GM18508 (cell line): Measurements from ENCODE around the gene LLGL2.

Experiments used
- ATAC-seq: cut with Tn5 transposase; IDR thresholded peaks from one replicate; pipeline ENCODE4 v1.9.1; 2021; ENCODE audit warnings: moderate number of reproducible peaks; ENCODE audit not compliant: insufficient read depth, unreplicated experiment

Gene LLGL2

DNA sequence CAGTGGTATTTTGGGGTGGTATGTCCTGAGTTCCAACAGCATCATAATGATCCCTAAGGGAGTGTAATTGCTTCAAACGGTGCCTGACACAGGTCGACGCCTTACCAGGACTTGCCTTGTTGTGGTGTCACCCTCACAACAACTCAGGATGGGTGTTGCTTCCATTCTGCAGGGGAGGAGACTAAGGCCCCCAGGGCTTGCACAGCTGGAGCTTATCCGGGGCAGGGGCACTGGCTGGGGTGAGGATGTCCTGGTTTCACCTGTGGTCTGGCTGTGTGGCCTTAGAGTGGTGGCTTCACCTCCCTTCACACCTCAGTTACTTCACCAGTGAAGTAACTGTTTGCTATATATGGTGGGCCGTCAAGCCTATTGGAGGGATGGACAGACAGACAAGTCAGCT is 23.3 kb downstream of the LLGL2 start:
- ATAC-seq: no peak

DNA sequence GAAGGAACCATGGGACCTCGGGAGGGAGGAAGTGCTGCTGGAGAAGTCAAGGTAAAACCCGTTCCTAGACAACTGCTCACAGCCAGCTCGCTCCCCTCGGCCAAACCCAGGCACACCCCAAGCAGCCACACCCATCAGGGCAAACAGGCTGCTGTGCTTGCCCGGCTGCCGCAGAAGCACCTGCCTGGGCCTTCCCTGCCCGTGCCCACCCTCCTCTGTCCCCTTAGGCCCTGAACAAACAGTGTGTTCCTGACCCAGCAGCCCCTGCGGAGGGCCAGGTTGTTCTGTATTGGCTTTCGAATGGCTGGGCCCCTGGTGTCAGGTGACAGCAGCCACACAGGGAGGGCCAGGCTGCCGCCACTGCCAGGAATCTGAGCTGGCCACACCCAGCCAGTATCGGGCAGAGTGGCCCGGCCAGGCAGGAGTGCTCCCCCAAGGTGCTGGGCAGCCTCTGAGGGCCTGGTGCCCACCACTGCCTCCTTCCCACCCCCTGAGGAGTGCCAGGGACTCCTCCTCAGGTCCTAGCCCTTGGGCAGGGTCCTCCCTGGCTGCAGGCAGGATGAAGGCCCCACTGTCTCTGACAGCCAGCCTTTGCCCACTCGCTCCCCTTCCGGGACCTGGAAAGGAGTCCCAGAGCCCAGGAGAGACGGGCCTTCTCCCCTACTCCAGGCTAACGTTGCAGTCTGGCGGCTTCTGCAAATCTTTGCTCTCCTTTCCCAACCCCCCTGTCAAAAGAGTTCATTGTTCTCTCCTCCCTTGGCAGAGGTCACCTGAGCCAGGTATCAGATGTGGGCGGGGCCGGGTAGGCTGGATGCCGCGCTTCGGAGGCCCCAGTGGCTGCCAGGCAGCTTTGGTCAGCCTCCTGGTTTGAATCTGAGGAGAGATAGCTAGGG is 24.0 kb downstream of the LLGL2 start:
- ATAC-seq: no peak

DNA sequence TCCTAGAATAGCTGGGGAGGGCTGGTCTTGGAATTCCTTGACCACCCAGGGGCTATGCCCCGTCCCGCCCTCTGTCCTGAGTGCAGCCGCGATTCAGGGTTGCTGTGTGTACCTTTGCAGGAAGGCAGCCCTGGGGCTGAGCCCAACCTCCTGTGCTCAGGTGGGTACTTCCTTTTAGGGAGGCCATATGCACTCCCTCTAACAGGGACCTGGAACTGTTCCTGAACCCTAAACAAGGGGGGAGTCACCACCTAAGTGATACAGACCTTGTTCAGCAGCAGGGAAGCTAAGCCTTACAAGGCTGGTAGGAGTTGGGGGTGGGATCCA is 24.6 kb downstream of the LLGL2 start:
- no peak for ATAC-seq

- no peak for ATAC-seq
Measured at GRCh38 chr17:75551266-75551665, 25.8 kb downstream of the LLGL2 start.

DNA sequence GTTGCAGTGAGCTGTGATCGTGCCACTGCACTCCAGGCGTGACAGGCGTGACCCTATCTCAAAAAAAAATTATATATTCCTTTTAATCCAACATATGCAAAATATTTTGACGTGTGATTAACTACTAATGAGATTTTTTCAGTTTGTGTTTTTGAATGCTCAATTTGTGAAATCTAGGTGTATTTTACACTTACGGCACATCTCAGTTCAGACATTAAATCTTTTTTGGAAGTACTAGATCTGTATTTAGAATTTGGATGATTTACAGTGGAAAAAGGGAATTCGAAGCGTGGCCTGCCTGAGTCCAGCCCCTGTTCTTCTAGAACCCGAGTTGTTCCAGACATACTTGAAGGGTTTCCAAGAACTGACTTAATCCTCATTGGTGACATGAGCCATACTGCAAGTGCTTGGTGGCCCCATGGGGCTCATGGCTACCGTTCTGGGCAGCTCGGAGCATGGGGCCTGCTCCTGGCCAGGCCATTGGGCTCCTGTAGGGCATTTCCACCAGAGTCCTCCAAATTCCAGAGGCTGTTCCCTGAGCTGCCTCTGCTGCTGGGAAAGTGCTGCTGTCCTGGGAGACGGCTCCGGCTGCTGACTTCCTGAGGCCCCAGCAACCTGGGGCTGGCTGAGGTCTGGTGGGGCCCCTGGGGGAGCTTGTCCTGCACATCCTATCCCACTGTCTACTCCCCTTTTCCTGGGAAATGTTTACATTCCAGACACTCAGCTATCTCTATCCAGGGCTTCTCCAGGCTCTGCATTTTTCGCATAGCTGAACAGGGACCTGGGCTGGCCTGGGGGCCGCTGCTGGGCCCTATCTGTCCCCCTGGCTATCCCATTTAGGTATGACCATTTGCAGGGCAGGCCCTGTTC is 27.2 kb downstream of the LLGL2 start:
- no peak for ATAC-seq

DNA sequence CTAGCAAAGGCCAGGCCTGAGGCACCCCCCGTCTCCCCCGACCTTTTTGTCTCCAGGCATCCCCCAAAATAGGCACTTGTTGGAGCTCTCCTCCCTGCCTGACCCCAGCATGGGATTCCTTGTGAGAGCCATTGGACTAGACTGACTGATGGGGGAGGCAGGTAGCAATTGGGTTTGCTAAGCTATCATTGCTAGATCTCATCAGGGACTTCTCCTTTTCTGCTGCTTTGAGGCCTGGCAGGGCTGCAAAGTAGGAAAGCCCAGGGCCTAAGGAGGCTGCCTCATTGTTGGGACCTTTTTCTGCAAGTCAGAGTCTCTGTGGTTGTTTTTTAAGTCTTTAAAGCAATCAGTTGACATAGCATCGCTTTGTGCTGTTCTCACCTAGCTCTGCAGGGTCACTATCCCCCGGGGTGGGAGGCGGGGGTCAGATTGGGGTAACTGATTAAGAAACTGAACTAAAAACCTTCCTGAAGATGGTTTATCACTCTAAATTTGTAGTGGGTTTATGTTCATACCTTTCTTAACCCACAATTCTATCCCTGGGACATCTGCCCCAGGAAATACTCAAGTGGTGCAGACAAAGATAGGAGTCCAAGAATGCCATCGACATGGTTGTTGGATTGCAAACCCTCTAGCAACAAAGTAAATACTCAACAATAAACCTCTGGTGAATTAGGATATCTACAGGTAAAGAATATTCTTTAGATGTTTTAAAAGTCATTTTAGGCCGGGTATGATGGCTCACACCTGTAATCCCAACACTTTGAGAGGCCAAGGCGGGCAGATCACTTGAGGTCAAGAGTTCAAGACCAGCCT is 28.0 kb downstream of the LLGL2 start:
- ATAC-seq: no peak

GRCh38 chr17:75555679-75556153 is 30.2 kb downstream of the LLGL2 start:
- no peak for ATAC-seq

GRCh38 chr17:75557075-75557851 is 31.8 kb downstream of the LLGL2 start:
- no peak for ATAC-seq

DNA sequence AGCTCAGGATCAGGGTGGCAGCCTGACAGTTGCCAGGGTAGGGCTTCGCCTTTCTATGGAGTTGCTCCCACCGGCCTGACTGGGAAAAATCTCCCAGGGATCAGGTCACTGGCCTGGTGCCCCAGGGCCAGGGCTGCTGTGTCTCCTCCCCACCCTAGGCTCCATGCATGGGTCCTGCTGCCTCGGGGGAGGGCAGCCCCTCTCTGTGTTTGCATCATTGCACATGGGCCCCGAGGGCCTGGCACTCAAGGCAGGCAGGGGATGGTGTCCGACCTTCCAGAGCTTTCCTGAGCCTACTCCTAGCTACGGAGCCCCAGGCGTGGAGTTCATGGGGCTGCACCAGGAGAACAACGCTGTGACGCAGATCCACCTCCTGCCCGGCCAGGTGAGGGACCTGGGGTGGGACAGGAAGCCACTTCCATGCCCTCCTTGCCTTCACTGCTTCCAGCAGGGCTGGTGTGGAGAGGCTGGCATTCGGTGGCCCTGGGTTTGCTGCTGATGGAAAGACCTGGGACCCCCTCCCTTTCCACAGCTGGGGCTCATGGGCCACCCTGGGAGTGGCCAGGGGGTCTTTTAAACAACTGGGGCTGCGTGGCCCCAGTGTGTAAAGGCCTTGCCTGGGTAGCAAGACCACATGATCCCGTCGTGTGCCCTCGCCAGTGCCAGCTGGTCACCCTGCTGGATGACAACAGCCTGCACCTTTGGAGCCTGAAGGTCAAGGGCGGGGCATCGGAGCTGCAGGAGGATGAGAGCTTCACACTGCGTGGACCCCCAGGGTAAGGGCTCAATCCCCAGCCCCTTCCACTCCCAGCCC is 32.6 kb downstream of the LLGL2 start:
- no peak for ATAC-seq

DNA sequence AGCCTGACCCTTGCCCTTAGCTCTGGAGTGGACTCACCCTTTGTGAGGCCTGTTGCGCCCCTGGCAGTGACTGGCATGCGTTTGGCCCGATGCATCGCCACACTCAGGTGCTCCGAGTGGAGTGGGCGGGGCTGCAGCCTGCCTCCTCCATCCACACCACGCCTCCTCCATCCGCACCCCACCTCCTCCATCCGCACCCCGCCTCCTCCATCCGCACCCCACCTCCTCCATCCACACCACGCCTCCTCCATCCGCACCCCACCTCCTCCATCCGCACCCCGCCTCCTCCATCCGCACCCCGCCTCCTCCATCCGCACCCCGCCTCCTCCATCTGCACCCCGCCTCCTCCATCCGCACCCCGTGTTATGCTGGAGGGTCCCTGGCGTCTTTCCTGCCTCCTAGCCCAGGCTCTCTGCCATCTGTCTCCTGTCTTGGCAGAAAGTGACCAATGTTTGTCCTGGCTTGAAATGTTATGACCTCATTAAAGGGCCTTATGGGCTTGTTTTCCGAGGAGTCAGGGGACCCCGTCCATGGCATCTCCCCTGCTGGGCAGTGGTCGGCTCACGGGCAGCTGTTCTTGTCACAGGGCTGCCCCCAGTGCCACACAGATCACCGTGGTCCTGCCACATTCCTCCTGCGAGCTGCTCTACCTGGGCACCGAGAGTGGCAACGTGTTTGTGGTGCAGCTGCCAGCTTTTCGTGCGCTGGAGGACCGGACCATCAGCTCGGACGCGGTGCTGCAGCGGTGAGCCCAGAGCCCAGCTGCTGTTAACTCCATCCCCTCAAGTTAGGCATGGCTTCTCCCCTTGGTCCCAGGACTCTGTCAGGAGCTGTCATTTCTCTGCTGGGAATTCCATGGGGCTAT is 33.4 kb downstream of the LLGL2 start:
- ATAC-seq: no peak

DNA sequence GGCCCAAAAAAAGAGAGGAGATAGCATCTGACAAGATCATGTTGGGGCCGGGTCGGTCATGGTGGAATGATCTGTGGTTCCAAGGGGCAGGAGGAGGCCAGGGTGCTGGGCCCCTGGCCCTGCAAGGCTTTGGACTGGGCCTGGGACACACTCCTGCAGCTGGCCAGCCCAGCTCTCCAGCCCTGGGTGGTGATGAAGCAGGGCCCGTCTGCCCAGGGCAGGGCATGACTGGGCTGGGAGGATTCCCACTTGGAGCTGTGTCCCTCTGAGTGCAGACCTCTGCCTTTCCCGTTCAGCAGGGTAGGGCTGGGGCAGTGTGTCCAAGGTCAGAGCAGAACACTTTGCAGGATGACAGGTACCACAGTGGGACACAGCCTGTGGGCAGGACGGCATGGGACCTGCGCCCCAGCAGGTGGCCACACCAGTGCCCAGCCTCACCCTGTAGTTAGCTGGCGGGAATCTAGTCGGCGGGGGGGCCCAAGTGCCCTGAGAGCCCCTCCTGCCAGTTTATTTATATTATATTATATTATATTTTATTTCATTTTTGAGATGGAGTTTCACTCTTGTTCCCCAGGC is 34.5 kb downstream of the LLGL2 start:
- ATAC-seq: no peak

DNA sequence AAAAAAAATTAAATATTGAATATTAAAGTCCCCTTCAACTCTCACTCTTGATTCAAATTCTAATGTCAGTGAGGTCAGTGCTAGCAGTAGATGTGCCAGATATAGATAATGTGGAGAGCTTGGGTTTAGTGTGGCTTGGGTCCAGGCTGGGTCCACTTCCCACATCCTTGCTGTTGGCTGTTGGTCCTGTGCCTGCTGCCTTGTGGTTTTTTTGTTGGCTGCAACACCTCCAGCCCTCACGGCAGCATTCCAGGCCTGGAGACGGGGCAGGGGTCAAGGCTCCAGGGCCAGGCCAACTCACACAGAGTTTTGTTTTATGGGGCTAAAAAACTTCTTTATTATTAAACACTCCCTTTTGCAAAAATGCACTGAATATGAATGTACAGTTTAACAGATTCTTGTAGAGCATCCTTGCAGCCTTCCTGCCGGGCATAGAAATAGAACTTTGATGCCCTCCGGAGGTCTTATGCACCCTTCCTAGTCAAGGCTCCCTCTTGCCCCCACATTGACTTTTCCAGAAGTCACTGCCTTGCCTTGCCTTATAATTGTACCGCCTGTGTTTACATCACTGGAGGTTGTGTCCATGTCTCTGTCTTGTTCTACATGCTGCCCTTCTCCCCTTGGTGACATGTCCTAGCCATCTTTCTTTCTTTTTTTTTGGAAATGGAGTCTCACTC is 36.6 kb downstream of the LLGL2 start:
- no peak for ATAC-seq

GRCh38 chr17:75563063-75563758 is 37.7 kb downstream of the LLGL2 start:
- ATAC-seq: no peak

DNA sequence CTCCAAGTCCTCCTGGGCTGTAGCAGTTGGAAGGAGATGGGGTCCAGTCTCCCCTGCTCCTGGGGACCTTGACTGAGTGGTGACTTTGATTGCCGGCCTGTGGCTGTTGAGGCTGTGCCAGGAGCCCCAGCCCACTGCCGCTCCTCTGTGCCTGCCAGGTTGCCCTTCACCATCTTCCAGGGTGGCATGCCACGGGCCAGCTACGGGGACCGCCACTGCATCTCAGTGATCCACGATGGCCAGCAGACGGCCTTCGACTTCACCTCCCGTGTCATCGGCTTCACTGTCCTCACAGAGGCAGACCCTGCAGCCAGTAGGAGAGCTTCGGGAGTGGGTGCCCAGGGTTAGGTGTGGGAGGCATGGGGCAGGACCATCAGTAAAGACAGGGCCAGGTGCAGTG is 38.7 kb downstream of the LLGL2 start:
- no peak for ATAC-seq

GRCh38 chr17:75565066-75565465 is 39.6 kb downstream of the LLGL2 start:
- ATAC-seq: no peak

DNA sequence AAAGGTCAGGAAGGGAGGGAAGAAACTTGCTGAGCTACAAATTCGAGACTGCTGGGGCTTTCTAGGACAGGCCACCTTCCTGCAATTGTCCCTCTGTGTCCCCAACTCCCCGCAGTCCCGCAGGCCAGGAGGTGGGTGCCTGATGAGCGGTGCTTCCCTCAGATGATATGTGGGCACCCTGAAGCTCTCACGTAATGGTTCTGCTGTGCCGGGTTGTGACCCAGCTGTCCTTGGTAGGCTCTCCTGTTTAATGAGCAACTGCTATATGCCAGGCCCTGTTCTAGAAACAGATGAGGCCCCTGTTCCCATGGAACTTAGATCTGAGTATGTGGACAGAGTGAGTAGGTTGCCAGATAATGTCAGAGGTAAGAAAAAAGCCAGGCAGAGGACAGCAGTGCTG is 40.1 kb downstream of the LLGL2 start:
- no peak for ATAC-seq

DNA sequence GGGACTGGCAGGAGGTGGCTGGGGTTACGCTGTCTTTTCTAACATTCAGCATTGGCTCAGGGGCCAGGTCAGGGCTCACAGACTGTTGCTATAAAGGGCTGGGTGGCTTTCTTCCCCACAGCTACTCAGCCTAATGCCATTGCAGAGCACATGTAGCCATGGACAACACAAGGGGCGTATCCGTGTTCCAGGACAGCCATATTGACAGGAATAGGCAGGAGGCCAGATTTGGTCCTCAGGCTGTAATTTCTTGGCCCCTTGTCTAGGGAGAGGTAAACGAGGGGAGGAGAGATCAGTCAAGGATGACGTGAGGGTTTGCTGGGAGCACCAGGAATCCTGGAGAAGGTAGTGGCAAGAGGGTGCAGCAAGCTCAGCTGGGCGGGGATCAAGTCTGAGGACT is 40.9 kb downstream of the LLGL2 start:
- ATAC-seq: no peak
